Hematopoietic multipotent progenitor cell treated with erythropoietin and hydrocortisone succinate and interleukin-3 and kit ligand, for 8 days (in vitro differentiated cells): ENCODE data around the gene C9orf153.

Experiments
- DNase-seq: peaks from one replicate; pipeline ENCODE4 v3.0.0-alpha.2; 2015

C9orf153 gene

GRCh38 chr9:86185872-86186271 lies 73.6 kb downstream of the C9orf153 start:
- no peak for DNase-seq

- no peak for DNase-seq
These were observed 75.3 kb downstream of the C9orf153 start for GRCh38 chr9:86184138-86184524.

GRCh38 chr9:86183229-86184137 lies 76.0 kb downstream of the C9orf153 start:
- DNase-seq = peak; percentile 79

DNA sequence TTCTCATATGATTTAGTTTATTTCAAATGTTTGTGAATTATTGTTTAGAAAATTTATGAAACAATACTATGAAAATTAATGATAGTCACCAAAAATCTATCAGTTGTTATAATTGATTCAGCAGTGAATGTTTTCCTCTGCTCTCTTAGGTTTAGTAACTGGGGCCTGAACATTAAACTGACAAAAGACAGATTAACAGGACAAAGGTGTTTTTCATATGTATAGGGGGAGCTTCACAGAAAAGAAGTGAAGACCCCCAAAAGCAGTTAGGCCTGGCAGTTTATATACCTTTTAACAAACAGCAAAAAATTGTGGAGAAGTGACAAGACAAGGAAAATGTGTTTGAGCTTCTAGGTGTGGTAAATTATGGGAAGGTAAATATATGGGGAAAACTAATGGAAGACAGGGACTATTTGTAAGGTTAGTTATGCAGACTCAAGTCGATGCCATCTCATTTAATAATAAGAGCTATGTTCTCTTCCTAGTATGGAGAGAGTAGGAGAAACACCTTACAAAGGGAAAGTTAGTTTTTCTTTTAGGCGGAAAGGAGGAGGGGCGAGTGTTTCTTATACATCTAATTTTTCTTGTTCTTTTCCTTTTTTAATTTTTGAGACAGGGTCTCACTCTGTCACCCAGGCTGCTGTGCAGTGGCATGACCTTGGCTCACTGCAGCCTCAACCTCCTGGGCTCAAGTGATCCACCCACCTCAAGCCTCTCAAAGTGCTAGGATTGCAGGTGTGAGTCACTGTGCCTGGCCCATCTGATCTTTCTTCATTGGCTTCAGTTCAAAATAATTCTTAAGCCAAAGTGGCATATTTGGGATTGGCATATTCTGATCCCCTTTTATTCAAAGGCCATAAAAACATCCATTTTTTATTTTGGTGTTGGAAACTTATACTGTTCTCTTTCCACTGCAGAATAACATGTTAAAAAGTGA lies 77.8 kb downstream of the C9orf153 start:
- no peak for DNase-seq

- no peak for DNase-seq
These were observed 81.0 kb downstream of the C9orf153 start for GRCh38 chr9:86178503-86178902.

DNA sequence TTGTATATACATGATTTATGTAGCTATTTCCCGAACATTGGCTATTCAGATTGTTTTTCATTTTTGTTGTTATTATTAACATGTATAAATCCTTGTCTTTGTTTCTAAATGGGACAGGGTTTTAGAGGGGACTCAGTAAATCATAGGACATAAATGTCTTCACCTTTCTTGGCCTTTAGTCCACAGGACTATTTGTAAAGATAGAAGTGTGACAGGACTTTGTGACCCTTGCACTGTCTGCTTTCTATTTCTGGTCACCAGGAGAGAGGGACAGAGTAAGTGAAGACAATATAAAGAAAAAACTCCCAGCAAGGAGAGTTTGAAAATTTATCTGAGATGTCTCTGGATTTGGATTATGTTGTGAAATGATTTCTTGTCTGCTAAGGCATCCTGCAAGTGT lies 81.5 kb downstream of the C9orf153 start:
- DNase-seq = no peak

- peak; percentile 63 for DNase-seq
These were observed 83.0 kb downstream of the C9orf153 start for GRCh38 chr9:86176468-86176867.

- DNase-seq = no peak
These were observed 83.6 kb downstream of the C9orf153 start for GRCh38 chr9:86175743-86176456.

GRCh38 chr9:86175223-86175622 lies 84.2 kb downstream of the C9orf153 start:
- no peak for DNase-seq
